ENCODE results near the gene KIRREL3.

The KIRREL3 gene

GRCh38 chr11:126746443-126746842 is 254.1 kb downstream of the KIRREL3 start:
- no peak for DNase-seq (ENCODE audit: low read depth)
- TF ChIP-seq CTCF (IDR thresholded peaks at IDR 0.05; ENCODE audit: low read depth, low read length, missing control alignments): no peak

GRCh38 chr11:126744699-126745098 is 255.9 kb downstream of the KIRREL3 start:
- TF ChIP-seq CTCF (IDR thresholded peaks at IDR 0.05; ENCODE audit: low read depth, low read length, missing control alignments): no peak
- DNase-seq (ENCODE audit: low read depth): no peak
- H3K4me3 ChIP-seq (ENCODE audit: low read depth, low read length): no peak overlapping the region

More at GRCh38 chr11:126746443-126746842, 254.1 kb downstream of the KIRREL3 start:
- H3K4me3 ChIP-seq (ENCODE audit: low read depth, low read length): no peak overlapping the region

- H3K4me3 ChIP-seq (ENCODE audit: low read depth, low read length): no peak overlapping the region
- DNase-seq (ENCODE audit: low read depth): no peak
- no peak for TF ChIP-seq CTCF (IDR thresholded peaks at IDR 0.05; ENCODE audit: low read depth, low read length, missing control alignments)
Observed at GRCh38 chr11:126743628-126744027, 256.9 kb downstream of the KIRREL3 start.

- no peak for TF ChIP-seq CTCF (IDR thresholded peaks at IDR 0.05; ENCODE audit: low read depth, low read length, missing control alignments)
- no peak overlapping the region for H3K4me3 ChIP-seq (ENCODE audit: low read depth, low read length)
- DNase-seq (ENCODE audit: low read depth): no peak
Observed at GRCh38 chr11:126742582-126742981, 258.0 kb downstream of the KIRREL3 start.

- no peak overlapping the region for H3K4me3 ChIP-seq (ENCODE audit: low read depth, low read length)
- no peak for TF ChIP-seq CTCF (IDR thresholded peaks at IDR 0.05; ENCODE audit: low read depth, low read length, missing control alignments)
- no peak for DNase-seq (ENCODE audit: low read depth)
Observed at GRCh38 chr11:126740846-126741245, 259.7 kb downstream of the KIRREL3 start.

GRCh38 chr11:126739499-126740145 is 260.9 kb downstream of the KIRREL3 start:
- TF ChIP-seq CTCF (IDR thresholded peaks at IDR 0.05; ENCODE audit: low read depth, low read length, missing control alignments): no peak
- no peak for DNase-seq (ENCODE audit: low read depth)
- no peak overlapping the region for H3K4me3 ChIP-seq (ENCODE audit: low read depth, low read length)
